ENCODE measurements around the gene TTC27. TPM values are rescaled to one million over a fixed set of nuclear protein-coding genes. Genes with fewer than 3 reads are reported as not detected.

Gene TTC27
- total and polyA plus RNA-seq, 2 of the 13 experiments (the other 11 are each of a cell fraction or from before 2014, with no cell fraction given): 26.7 to 44.7 TPM

DNA sequence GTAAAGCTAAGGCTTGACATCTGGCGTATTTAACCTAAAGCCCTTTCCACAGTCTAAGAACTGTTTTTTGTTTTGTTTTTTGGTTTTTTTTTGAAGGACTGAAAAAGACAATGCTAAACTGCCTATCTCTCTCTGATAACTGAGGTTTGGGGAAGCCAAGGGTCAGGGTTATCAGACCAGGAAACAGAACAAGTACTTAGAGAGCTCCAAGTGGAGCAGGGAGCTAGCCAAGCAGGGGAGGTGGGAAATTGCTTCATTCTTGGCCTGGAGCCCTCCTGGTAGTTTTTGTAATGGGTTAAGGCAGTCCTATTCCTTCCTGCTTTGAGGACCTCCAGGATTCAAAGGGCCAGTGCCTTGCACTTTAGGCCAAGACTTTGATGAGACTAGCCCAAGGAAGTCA lies 164.6 kb downstream of the TTC27 start:
- no peaks in the 10 kb centered on the region for H3K79me2 ChIP-seq (ENCODE audit: insufficient read depth, low read length)
- no peak overlapping the region for H3K4me3 ChIP-seq (replicated peaks in 1 of 3; ENCODE audit: insufficient read depth in 1 of 3, low read depth in 2 of 3, low read length in 3 of 3)
- H3K4me1 ChIP-seq (ENCODE audit: insufficient read depth, low read length): no peaks in the 10 kb centered on the region
- DNase-seq (ENCODE audit: low spot score) (no peak), ATAC-seq (no peak), FAIRE-seq (no peak)
- no peak overlapping the region for H3K4me2 ChIP-seq (ENCODE audit: low read depth, low read length)
- no peaks in the 10 kb centered on the region for H3K27me3 ChIP-seq (ENCODE audit: control insufficient read depth in 1 of 2, insufficient read depth in 2 of 2, low read length in 2 of 2)
- ChIA-PET POLR2A (no interaction called here), CTCF (ENCODE audit: low intra/inter-chr PET ratio, low total read pairs) (no interaction called here)
- WGBS (ENCODE audit: low lambda C conversion rate): 100% methylated on average over 1 of the region's 1 CpG
- H2AFZ ChIP-seq (ENCODE audit: low read length): no peak overlapping the region
- H3K36me3 ChIP-seq (replicated peaks in 1 of 2; ENCODE audit: control insufficient read depth in 1 of 2, insufficient read depth in 2 of 2, low read length in 2 of 2): 0 out of 5 replicates have a peak, but pooled peaks cover 0 to under 1% of the 10 kb centered on the region in 2 experiments
- BruUV-seq (replicated peaks): no TSS peak
- H4K20me1 ChIP-seq (ENCODE audit: insufficient read depth, low read length): no peaks in the 10 kb centered on the region
- in situ Hi-C loops (cut with HindIII; ENCODE audit: extremely low pct_ligation_motif_present, low pct_unique_long_range_greater_than_20kb): no loop called here
- H3K27ac ChIP-seq (ENCODE audit: extremely low read length, insufficient read depth, low read length): no peak overlapping the region
- H3K9ac ChIP-seq (ENCODE audit: insufficient read depth, low read depth, low read length): no peak overlapping the region
- H3K9me3 ChIP-seq (ENCODE audit: low read length): 0 out of 2 replicates have a peak, but pooled peaks cover 5% of the 10 kb centered on the region
- intact Hi-C loops (cut with micrococcal nuclease; ENCODE audit: unreplicated experiment): no loop called here
- TF ChIP-seq JARID2 (CRISPR knock-in tag; IDR thresholded peaks at IDR 0.05; ENCODE audit: insufficient replicate concordance) (no peak), HNRNPH1 (optimal IDR thresholded peaks at IDR 0.05; ENCODE audit: low read depth, low read length) (no peak), AKAP8 (CRISPR knock-in tag; IDR thresholded peaks at IDR 0.05) (no peak), TBP (CRISPR knock-in tag; IDR thresholded peaks at IDR 0.05) (no peak), MIER3 (CRISPR knock-in tag; IDR thresholded peaks at IDR 0.05; ENCODE audit: borderline replicate concordance) (no peak), DR1 (CRISPR knock-in tag; IDR thresholded peaks at IDR 0.05) (no peak), HMG20B (CRISPR knock-in tag; conservative IDR thresholded peaks at IDR 0.05) (no peak), MTA1 (CRISPR knock-in tag; IDR thresholded peaks at IDR 0.05; ENCODE audit: borderline replicate concordance) (no peak), ZNF644 (CRISPR knock-in tag; IDR thresholded peaks at IDR 0.05; ENCODE audit: low read depth) (no peak), PHF8 (CRISPR knock-in tag; IDR thresholded peaks at IDR 0.05) (no peak), NCOR1 (IDR thresholded peaks at IDR 0.05; ENCODE audit: borderline replicate concordance, low read length) (no peak), ZNF160 (CRISPR knock-in tag; IDR thresholded peaks at IDR 0.05) (no peak), ZNF790 (CRISPR knock-in tag; IDR thresholded peaks at IDR 0.05; ENCODE audit: borderline replicate concordance) (no peak)
- TF ChIP-seq, protein P1, sequence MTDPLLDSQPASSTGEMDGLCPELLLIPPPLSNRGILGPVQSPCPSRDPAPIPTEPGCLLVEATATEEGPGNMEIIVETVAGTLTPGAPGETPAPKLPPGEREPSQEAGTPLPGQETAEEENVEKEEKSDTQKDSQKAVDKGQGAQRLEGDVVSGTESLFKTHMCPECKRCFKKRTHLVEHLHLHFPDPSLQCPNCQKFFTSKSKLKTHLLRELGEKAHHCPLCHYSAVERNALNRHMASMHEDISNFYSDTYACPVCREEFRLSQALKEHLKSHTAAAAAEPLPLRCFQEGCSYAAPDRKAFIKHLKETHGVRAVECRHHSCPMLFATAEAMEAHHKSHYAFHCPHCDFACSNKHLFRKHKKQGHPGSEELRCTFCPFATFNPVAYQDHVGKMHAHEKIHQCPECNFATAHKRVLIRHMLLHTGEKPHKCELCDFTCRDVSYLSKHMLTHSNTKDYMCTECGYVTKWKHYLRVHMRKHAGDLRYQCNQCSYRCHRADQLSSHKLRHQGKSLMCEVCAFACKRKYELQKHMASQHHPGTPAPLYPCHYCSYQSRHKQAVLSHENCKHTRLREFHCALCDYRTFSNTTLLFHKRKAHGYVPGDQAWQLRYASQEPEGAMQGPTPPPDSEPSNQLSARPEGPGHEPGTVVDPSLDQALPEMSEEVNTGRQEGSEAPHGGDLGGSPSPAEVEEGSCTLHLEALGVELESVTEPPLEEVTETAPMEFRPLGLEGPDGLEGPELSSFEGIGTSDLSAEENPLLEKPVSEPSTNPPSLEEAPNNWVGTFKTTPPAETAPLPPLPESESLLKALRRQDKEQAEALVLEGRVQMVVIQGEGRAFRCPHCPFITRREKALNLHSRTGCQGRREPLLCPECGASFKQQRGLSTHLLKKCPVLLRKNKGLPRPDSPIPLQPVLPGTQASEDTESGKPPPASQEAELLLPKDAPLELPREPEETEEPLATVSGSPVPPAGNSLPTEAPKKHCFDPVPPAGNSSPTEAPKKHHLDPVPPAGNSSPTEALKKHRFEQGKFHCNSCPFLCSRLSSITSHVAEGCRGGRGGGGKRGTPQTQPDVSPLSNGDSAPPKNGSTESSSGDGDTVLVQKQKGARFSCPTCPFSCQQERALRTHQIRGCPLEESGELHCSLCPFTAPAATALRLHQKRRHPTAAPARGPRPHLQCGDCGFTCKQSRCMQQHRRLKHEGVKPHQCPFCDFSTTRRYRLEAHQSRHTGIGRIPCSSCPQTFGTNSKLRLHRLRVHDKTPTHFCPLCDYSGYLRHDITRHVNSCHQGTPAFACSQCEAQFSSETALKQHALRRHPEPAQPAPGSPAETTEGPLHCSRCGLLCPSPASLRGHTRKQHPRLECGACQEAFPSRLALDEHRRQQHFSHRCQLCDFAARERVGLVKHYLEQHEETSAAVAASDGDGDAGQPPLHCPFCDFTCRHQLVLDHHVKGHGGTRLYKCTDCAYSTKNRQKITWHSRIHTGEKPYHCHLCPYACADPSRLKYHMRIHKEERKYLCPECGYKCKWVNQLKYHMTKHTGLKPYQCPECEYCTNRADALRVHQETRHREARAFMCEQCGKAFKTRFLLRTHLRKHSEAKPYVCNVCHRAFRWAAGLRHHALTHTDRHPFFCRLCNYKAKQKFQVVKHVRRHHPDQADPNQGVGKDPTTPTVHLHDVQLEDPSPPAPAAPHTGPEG (CRISPR knock-in tag; IDR thresholded peaks at IDR 0.05): no peak
- TF ChIP-seq, protein P2, sequence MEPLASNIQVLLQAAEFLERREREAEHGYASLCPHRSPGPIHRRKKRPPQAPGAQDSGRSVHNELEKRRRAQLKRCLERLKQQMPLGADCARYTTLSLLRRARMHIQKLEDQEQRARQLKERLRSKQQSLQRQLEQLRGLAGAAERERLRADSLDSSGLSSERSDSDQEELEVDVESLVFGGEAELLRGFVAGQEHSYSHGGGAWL (CRISPR knock-in tag; IDR thresholded peaks at IDR 0.05): no peak
- TF ChIP-seq, protein P3, sequence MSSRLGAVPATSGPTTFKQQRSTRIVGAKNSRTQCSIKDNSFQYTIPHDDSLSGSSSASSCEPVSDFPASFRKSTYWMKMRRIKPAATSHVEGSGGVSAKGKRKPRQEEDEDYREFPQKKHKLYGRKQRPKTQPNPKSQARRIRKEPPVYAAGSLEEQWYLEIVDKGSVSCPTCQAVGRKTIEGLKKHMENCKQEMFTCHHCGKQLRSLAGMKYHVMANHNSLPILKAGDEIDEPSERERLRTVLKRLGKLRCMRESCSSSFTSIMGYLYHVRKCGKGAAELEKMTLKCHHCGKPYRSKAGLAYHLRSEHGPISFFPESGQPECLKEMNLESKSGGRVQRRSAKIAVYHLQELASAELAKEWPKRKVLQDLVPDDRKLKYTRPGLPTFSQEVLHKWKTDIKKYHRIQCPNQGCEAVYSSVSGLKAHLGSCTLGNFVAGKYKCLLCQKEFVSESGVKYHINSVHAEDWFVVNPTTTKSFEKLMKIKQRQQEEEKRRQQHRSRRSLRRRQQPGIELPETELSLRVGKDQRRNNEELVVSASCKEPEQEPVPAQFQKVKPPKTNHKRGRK (CRISPR knock-in tag; IDR thresholded peaks at IDR 0.05): no peak
- TF ChIP-seq, protein P4, sequence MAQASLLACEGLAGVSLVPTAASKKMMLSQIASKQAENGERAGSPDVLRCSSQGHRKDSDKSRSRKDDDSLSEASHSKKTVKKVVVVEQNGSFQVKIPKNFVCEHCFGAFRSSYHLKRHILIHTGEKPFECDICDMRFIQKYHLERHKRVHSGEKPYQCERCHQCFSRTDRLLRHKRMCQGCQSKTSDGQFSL (CRISPR knock-in tag; IDR thresholded peaks at IDR 0.05): no peak

Data from HepG2 (cell line).